GM19239 (cell line): ENCODE data around the gene CAPSL.
"Not testable (repeated sequence)": the region's sequence is repeated elsewhere in the genome, so short reads cannot be mapped to it uniquely, and the experiment has no call there.

ENCODE experiments used
- DNase-seq: peaks from one replicate; pipeline ENCODE4 v3.0.0; 2011; ENCODE audit warnings: low spot score; ENCODE audit not compliant: insufficient read length
- FAIRE-seq: peaks from 2 replicates; lab custom pipeline; 2011; peaks lifted over from hg19 to GRCh38; lab: Jason Lieb, UNC

CAPSL gene

GRCh38 chr5:35908814-35909213, 29.6 kb downstream of the CAPSL start:
- DNase-seq (no peak), FAIRE-seq (no peak)

GRCh38 chr5:35908228-35908627, 30.2 kb downstream of the CAPSL start:
- FAIRE-seq, result no peak
- DNase-seq, result no peak

- FAIRE-seq, result peak; percentile 69
- DNase-seq, result no peak
Observed at GRCh38 chr5:35904443-35905132, 33.8 kb downstream of the CAPSL start.

- FAIRE-seq (no peak), DNase-seq (no peak)
Observed at GRCh38 chr5:35903631-35904203, 34.7 kb downstream of the CAPSL start.

- peak; percentile 83 for FAIRE-seq
- peak; percentile 20 for DNase-seq
Observed at GRCh38 chr5:35902046-35902672, 36.3 kb downstream of the CAPSL start.

GRCh38 chr5:35900972-35901695, 37.3 kb downstream of the CAPSL start:
- FAIRE-seq, result no peak
- DNase-seq, result no peak

- DNase-seq, result peak; percentile 9
Observed at GRCh38 chr5:35899800-35900199, 38.6 kb downstream of the CAPSL start.

GRCh38 chr5:35898952-35899660, 39.3 kb downstream of the CAPSL start:
- no peak for FAIRE-seq
- DNase-seq, result no peak

More at GRCh38 chr5:35899800-35900199, 38.6 kb downstream of the CAPSL start:
- FAIRE-seq, result peak; percentile 56

- no peak for DNase-seq
- FAIRE-seq, result no peak
Observed at GRCh38 chr5:35894131-35894530, 44.3 kb downstream of the CAPSL start.

GRCh38 chr5:35892799-35893198, 45.6 kb downstream of the CAPSL start:
- not testable (repeated sequence) for FAIRE-seq, DNase-seq

- DNase-seq (no peak), FAIRE-seq (no peak)
Observed at GRCh38 chr5:35890021-35891020, 48.1 kb downstream of the CAPSL start.

- FAIRE-seq (peak; percentile 23), DNase-seq (no peak)
Observed at GRCh38 chr5:35887321-35888100, 50.9 kb downstream of the CAPSL start.

GRCh38 chr5:35886381-35886780, 52.0 kb downstream of the CAPSL start:
- FAIRE-seq, result no peak
- DNase-seq, result no peak

GRCh38 chr5:35884773-35885172, 53.6 kb downstream of the CAPSL start:
- no peak for FAIRE-seq
- no peak for DNase-seq

- FAIRE-seq, result no peak
Observed at GRCh38 chr5:35884191-35884769, 54.1 kb downstream of the CAPSL start.

GRCh38 chr5:35881758-35882157, 56.7 kb downstream of the CAPSL start:
- FAIRE-seq, result no peak

More at GRCh38 chr5:35884191-35884769, 54.1 kb downstream of the CAPSL start:
- DNase-seq, result no peak

GRCh38 chr5:35880156-35880555, 58.3 kb downstream of the CAPSL start:
- DNase-seq, result no peak
- FAIRE-seq, result no peak

More at GRCh38 chr5:35881758-35882157, 56.7 kb downstream of the CAPSL start:
- no peak for DNase-seq

GRCh38 chr5:35879649-35880048, 58.8 kb downstream of the CAPSL start:
- FAIRE-seq, result no peak
- DNase-seq, result no peak
